IPS-20b (cell line): ENCODE measurements around the gene IL4I1.
A peak's percentile ranks its signal among the peaks of the same experiment; 100 is the strongest.

Experiments used
- H3K27ac ChIP-seq: one replicate; pipeline ENCODE4 v1.5.1; 2013; ENCODE audit warnings: low read length
- H3K27me3 ChIP-seq: 2 replicates; pipeline ENCODE4 v1.6.1; 2013; ENCODE audit warnings: mild to moderate bottlenecking, low read length, inconsistent platforms; ENCODE audit not compliant: insufficient read depth
- H3K36me3 ChIP-seq: 2 replicates; pipeline ENCODE4 v1.6.1; 2013; ENCODE audit warnings: low read depth, mild to moderate bottlenecking, inconsistent platforms, low read length, moderate library complexity; ENCODE audit not compliant: insufficient read depth
- H3K4me1 ChIP-seq: 2 replicates; pipeline ENCODE4 v1.6.1; 2013; ENCODE audit warnings: mild to moderate bottlenecking, control low read depth, inconsistent platforms, low read length, moderate library complexity; ENCODE audit not compliant: insufficient read depth
- H3K4me3 ChIP-seq: 2 replicates; pipeline ENCODE4 v1.5.1; 2013; ENCODE audit warnings: mild to moderate bottlenecking, low read length, inconsistent platforms
- H3K9ac ChIP-seq: 2 replicates; pipeline ENCODE4 v1.6.1; 2013; ENCODE audit warnings: low read depth, mild to moderate bottlenecking, inconsistent platforms, low read length, moderate library complexity
- H3K9me3 ChIP-seq: 2 replicates; pipeline ENCODE4 v1.6.1; 2013; ENCODE audit warnings: mild to moderate bottlenecking, low read depth, low read length, inconsistent platforms; ENCODE audit not compliant: insufficient read depth

IL4I1 gene

GRCh38 chr19:49881672-49882394 is 14.9 kb downstream of the IL4I1 start:
- no peak overlapping the region for H3K27ac ChIP-seq
- no peaks in the 10 kb centered on the region for H3K27me3 ChIP-seq
- peaks cover 70% of the 10 kb centered on the region for H3K36me3 ChIP-seq
- peaks cover 6% of the 10 kb centered on the region; the same call in 1 of the 2 replicates for H3K4me1 ChIP-seq
- H3K9ac ChIP-seq = no peak overlapping the region
- H3K9me3 ChIP-seq = no peaks in the 10 kb centered on the region
- no peak overlapping the region for H3K4me3 ChIP-seq

- Histone ChIP-seq H3K27ac (no peak overlapping the region), H3K4me3 (no peak overlapping the region), H3K9ac (no peak overlapping the region), H3K4me1 (peaks cover 6% of the 10 kb centered on the region; the same call in 1 of the 2 replicates), H3K36me3 (peaks cover 70% of the 10 kb centered on the region), H3K9me3 (no peaks in the 10 kb centered on the region), H3K27me3 (no peaks in the 10 kb centered on the region)
Observed at GRCh38 chr19:49881186-49881585, 15.5 kb downstream of the IL4I1 start.

GRCh38 chr19:49880162-49880869 is 16.4 kb downstream of the IL4I1 start:
- Histone ChIP-seq H3K4me1 (peaks cover 6% of the 10 kb centered on the region; the same call in 1 of the 2 replicates), H3K9ac (no peak overlapping the region), H3K9me3 (no peaks in the 10 kb centered on the region), H3K4me3 (no peak overlapping the region), H3K27me3 (no peaks in the 10 kb centered on the region), H3K36me3 (peaks cover 65% of the 10 kb centered on the region), H3K27ac (no peak overlapping the region)

GRCh38 chr19:49879243-49879963 is 17.3 kb downstream of the IL4I1 start:
- H3K9me3 ChIP-seq = no peaks in the 10 kb centered on the region
- no peaks in the 10 kb centered on the region for H3K27me3 ChIP-seq
- peaks cover 57% of the 10 kb centered on the region for H3K36me3 ChIP-seq
- no peak overlapping the region for H3K27ac ChIP-seq
- peak overlapping the region; percentile 98; the same call in 1 of the 2 replicates for H3K9ac ChIP-seq
- peaks cover 6% of the 10 kb centered on the region; the same call in 1 of the 2 replicates for H3K4me1 ChIP-seq
- H3K4me3 ChIP-seq = peak overlapping the region; percentile 89; the same call in 1 of the 2 replicates

- Histone ChIP-seq H3K9me3 (no peaks in the 10 kb centered on the region), H3K27me3 (no peaks in the 10 kb centered on the region), H3K27ac (peak overlapping the region; percentile 96), H3K4me1 (peaks cover 6% of the 10 kb centered on the region; the same call in 1 of the 2 replicates), H3K36me3 (peaks cover 50% of the 10 kb centered on the region), H3K9ac (peak overlapping the region; percentile 98; the same call in 1 of the 2 replicates), H3K4me3 (peak overlapping the region; percentile 89)
Observed at GRCh38 chr19:49878744-49879070, 18.0 kb downstream of the IL4I1 start.

GRCh38 chr19:49877879-49878743 is 18.6 kb downstream of the IL4I1 start:
- H3K9ac ChIP-seq = peak overlapping the region; percentile 98
- H3K36me3 ChIP-seq = peaks cover 44% of the 10 kb centered on the region
- no peaks in the 10 kb centered on the region for H3K27me3 ChIP-seq
- H3K27ac ChIP-seq = peak overlapping the region; percentile 100
- H3K4me3 ChIP-seq = peak overlapping the region; percentile 89
- no peaks in the 10 kb centered on the region for H3K9me3 ChIP-seq
- peaks cover 6% of the 10 kb centered on the region; the same call in 1 of the 2 replicates for H3K4me1 ChIP-seq

GRCh38 chr19:49877020-49877878 is 19.4 kb downstream of the IL4I1 start, which contains the start of the genes AKT1S1 and TBC1D17:
AKT1S1 (minus strand) TSS chr19:49877355; CDS start chr19:49873295, 4,060 bp downstream.
TBC1D17 (plus strand) TSS chr19:49877702; CDS start chr19:49877724, 22 bp downstream.
- Histone ChIP-seq H3K4me1 (peaks cover 6% of the 10 kb centered on the region; the same call in 1 of the 2 replicates), H3K27ac (peak within 1 kb of the TSS; percentile 100), H3K9ac (peak within 1 kb of the TSS; percentile 98), H3K27me3 (no peaks in the 10 kb centered on the region), H3K9me3 (no peaks in the 10 kb centered on the region), H3K4me3 (peak within 1 kb of the TSS; percentile 89), H3K36me3 (peaks cover 36% of the 10 kb centered on the region)

GRCh38 chr19:49876422-49877019 is 20.2 kb downstream of the IL4I1 start:
- no peaks in the 10 kb centered on the region for H3K27me3 ChIP-seq
- peaks cover 28% of the 10 kb centered on the region for H3K36me3 ChIP-seq
- peak overlapping the region; percentile 98 for H3K9ac ChIP-seq
- H3K4me1 ChIP-seq = peaks cover 6% of the 10 kb centered on the region; the same call in 1 of the 2 replicates
- peak overlapping the region; percentile 89 for H3K4me3 ChIP-seq
- H3K9me3 ChIP-seq = no peaks in the 10 kb centered on the region
- peak overlapping the region; percentile 100 for H3K27ac ChIP-seq

- Histone ChIP-seq H3K4me1 (peaks cover 6% of the 10 kb centered on the region; the same call in 1 of the 2 replicates), H3K9me3 (no peaks in the 10 kb centered on the region), H3K27ac (peak overlapping the region; percentile 98), H3K9ac (peak overlapping the region; percentile 98), H3K27me3 (no peaks in the 10 kb centered on the region), H3K4me3 (peak overlapping the region; percentile 89), H3K36me3 (peaks cover 25% of the 10 kb centered on the region)
Observed at GRCh38 chr19:49875857-49876421, 20.7 kb downstream of the IL4I1 start.
